ENCODE measurements around the gene ETFB. TPM values are rescaled to one million over a fixed set of nuclear protein-coding genes. Genes with fewer than 3 reads are reported as not detected.

Gene ETFB
- total RNA-seq, 1 experiment from 2014 or later, result 204 TPM

DNA sequence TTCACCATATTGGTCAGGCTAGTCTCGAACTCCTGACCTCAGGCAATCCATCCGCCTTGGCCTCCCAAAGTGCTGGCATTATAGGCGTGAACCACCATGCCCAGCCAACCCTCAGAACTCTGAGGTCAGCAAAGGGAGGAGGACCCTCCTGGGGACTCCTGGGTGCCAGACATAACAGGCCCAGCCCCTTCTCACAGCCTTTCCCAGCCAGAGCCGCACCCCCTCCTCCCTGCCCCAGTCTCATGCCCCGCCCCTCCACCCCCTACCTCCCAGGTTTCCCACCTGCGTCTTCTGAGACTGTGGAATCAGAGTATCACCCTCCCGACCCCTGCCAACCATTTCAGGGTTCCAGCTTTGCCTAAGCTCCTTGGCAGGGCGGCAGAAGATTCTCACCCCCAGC is 49.5 kb downstream of the ETFB start:
- ChIA-PET POLR2A (ENCODE audit: unreplicated experiment) (no interaction called here), CTCF (no interaction called here)
- TF ChIP-seq EZH2 (IDR thresholded peaks at IDR 0.05; ENCODE audit: low read depth), result no peak
- TF ChIP-seq, protein P1, sequence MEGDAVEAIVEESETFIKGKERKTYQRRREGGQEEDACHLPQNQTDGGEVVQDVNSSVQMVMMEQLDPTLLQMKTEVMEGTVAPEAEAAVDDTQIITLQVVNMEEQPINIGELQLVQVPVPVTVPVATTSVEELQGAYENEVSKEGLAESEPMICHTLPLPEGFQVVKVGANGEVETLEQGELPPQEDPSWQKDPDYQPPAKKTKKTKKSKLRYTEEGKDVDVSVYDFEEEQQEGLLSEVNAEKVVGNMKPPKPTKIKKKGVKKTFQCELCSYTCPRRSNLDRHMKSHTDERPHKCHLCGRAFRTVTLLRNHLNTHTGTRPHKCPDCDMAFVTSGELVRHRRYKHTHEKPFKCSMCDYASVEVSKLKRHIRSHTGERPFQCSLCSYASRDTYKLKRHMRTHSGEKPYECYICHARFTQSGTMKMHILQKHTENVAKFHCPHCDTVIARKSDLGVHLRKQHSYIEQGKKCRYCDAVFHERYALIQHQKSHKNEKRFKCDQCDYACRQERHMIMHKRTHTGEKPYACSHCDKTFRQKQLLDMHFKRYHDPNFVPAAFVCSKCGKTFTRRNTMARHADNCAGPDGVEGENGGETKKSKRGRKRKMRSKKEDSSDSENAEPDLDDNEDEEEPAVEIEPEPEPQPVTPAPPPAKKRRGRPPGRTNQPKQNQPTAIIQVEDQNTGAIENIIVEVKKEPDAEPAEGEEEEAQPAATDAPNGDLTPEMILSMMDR (conservative IDR thresholded peaks at IDR 0.05), result no peak
- Histone ChIP-seq H4K20me1 (ENCODE audit: insufficient read depth) (no peaks in the 10 kb centered on the region), H3K4me1 (replicated peaks; ENCODE audit: insufficient read depth) (no peaks in the 10 kb centered on the region), H3K79me2 (ENCODE audit: low read depth) (no peaks in the 10 kb centered on the region), H2AFZ (no peak overlapping the region), H3K4me2 (no peak overlapping the region), H3K36me3 (ENCODE audit: low read depth) (no peaks in the 10 kb centered on the region), H3K27ac (no peak overlapping the region), H3F3A (ENCODE audit: insufficient read depth, low read depth) (no peaks in the 10 kb centered on the region), H3K27me3 (ENCODE audit: insufficient read depth, low read depth) (peaks cover 74% of the 10 kb centered on the region), H3K9me3 (ENCODE audit: insufficient read depth, low read depth) (no peaks in the 10 kb centered on the region), H3K9me2 (ENCODE audit: insufficient read depth) (no peaks in the 10 kb centered on the region), H3K4me3 (no peak overlapping the region)
- intact Hi-C loops (cut with micrococcal nuclease; ENCODE audit: unreplicated experiment), result no loop called here
- BruUV-seq (replicated peaks), result no TSS peak
- DNase-seq, result no peak

DNA sequence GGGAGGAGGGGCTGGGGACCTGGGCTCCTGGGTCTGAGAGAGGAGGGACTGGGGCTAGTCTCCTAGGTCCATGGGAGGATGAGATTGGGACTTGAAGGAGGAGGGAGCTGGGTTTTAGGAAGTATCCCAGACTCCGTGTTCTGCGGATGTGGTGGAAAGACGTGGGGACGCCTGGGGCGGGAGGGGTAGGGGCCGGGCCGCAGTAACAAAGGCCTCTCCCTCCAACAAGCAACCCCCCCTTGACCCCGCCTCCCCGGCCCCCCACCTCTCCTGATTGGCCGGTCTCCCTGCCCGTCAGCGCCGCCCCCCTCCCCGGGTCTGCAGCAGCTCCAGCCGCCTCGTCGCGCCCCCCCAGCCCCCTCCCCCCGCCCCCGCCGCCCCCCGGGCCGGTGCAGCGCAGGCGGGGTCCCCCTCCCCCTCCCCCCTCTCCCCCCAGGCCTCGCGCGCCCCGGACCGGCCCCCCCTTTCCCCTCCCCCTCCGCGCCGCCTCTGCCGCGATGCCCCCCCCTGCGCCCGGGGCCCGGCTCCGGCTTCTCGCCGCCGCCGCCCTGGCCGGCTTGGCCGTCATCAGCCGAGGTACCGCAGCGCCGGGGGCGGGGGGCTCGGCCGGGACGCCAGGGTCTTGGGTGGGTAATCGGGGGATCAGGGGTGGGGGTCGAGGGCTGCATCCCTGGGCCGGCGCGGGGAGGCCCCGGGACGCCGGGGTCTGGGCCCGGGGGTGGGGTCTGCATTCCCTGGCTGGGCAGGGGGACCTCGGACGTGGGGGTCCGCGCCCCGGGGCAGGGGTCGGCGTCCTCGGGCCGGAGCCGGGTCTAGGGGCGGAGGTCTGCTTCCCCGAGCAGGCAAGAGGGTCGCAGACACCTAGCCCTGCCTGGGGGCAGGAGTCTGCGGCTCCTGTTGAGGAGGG is 54.6 kb downstream of the ETFB start, which contains the start of gene IGLON5:
Gene IGLON5 (plus strand): TSS at position 294 of the 907 bp plus-strand sequence. CDS start 204 bp downstream, at position 498.
- ChIA-PET POLR2A (ENCODE audit: unreplicated experiment) (no interaction called here), CTCF (no interaction called here)
- H4K20me1 ChIP-seq (ENCODE audit: insufficient read depth), result 0 out of 2 replicates have a peak, but pooled peaks cover 5% of the 10 kb centered on the region
- no peak within 1 kb of the TSS for H3K4me2 ChIP-seq
- no peak within 1 kb of the TSS for H3K4me3 ChIP-seq
- intact Hi-C loops (cut with micrococcal nuclease; ENCODE audit: unreplicated experiment), result no loop called here
- H3K27me3 ChIP-seq (ENCODE audit: insufficient read depth, low read depth), result peaks cover 63% of the 10 kb centered on the region
- H3K9me2 ChIP-seq (ENCODE audit: insufficient read depth), result no peaks in the 10 kb centered on the region; the same call in 1 of the 2 replicates
- H3K9me3 ChIP-seq (ENCODE audit: insufficient read depth, low read depth), result no peaks in the 10 kb centered on the region; the same call in 1 of the 2 replicates
- H3F3A ChIP-seq (ENCODE audit: insufficient read depth, low read depth), result no peaks in the 10 kb centered on the region
- BruUV-seq (replicated peaks), result no TSS peak
- H3K27ac ChIP-seq, result no peak within 1 kb of the TSS
- no peak for DNase-seq
- no peak within 1 kb of the TSS for H2AFZ ChIP-seq
- H3K4me1 ChIP-seq (replicated peaks; ENCODE audit: insufficient read depth), result no peaks in the 10 kb centered on the region
- no peaks in the 10 kb centered on the region for H3K79me2 ChIP-seq (ENCODE audit: low read depth)
- TF ChIP-seq EZH2 (IDR thresholded peaks at IDR 0.05; ENCODE audit: low read depth), result no peak
- TF ChIP-seq, protein P1 (conservative IDR thresholded peaks at IDR 0.05), result no peak
- no peaks in the 10 kb centered on the region for H3K36me3 ChIP-seq (ENCODE audit: low read depth)

DNA sequence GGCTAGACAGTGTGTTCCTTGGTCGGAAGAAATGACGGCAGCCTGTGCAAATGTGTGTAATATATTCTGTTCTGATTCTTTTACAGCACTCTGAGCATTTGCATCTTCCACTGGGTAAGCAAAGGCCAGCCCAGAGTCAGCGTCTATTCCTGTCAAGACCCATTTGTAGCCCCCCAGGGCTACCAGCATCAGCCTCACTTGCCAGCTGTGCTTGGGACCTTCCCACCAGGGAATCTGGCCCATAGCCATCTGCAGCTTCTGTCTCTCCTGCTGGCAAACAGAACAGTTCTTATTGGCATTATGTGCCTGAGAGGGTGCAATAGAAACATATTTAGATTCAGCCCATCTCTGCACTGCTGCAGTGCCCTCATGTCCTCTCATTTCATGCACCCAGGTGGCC is 60.7 kb downstream of the ETFB start:
- Histone ChIP-seq H3K79me2 (ENCODE audit: low read depth) (no peaks in the 10 kb centered on the region), H3K36me3 (ENCODE audit: low read depth) (no peaks in the 10 kb centered on the region), H3K4me3 (no peak overlapping the region), H3K9me2 (ENCODE audit: insufficient read depth) (no peaks in the 10 kb centered on the region; the same call in 1 of the 2 replicates), H3K4me2 (no peak overlapping the region), H2AFZ (no peak overlapping the region), H3K27ac (no peak overlapping the region), H3K4me1 (replicated peaks; ENCODE audit: insufficient read depth) (no peaks in the 10 kb centered on the region), H3K27me3 (ENCODE audit: insufficient read depth, low read depth) (peaks cover 66% of the 10 kb centered on the region), H3K9me3 (ENCODE audit: insufficient read depth, low read depth) (peaks cover 4% of the 10 kb centered on the region; the same call in 1 of the 2 replicates), H3F3A (ENCODE audit: insufficient read depth, low read depth) (no peaks in the 10 kb centered on the region), H4K20me1 (ENCODE audit: insufficient read depth) (0 out of 2 replicates have a peak, but pooled peaks cover 5% of the 10 kb centered on the region)
- TF ChIP-seq, protein P1 (conservative IDR thresholded peaks at IDR 0.05), result no peak
- no peak for TF ChIP-seq EZH2 (IDR thresholded peaks at IDR 0.05; ENCODE audit: low read depth)
- ChIA-PET CTCF (no interaction called here), POLR2A (ENCODE audit: unreplicated experiment) (no interaction called here)
- no peak for DNase-seq
- intact Hi-C loops (cut with micrococcal nuclease; ENCODE audit: unreplicated experiment), result no loop called here
- no TSS peak for BruUV-seq (replicated peaks)

Measured in PC-9 (cell line).